ENCODE measurements around the gene APOB. TPM values are rescaled to one million over a fixed set of nuclear protein-coding genes. Genes with fewer than 3 reads are reported as not detected.
A peak's percentile ranks its signal among the peaks of the same experiment; 100 is the strongest.

Gene APOB
- total and polyA plus RNA-seq, 2 of the 13 experiments (the other 11 are each of a cell fraction or from before 2014, with no cell fraction given) = 1,569 to 2,515 TPM

DNA sequence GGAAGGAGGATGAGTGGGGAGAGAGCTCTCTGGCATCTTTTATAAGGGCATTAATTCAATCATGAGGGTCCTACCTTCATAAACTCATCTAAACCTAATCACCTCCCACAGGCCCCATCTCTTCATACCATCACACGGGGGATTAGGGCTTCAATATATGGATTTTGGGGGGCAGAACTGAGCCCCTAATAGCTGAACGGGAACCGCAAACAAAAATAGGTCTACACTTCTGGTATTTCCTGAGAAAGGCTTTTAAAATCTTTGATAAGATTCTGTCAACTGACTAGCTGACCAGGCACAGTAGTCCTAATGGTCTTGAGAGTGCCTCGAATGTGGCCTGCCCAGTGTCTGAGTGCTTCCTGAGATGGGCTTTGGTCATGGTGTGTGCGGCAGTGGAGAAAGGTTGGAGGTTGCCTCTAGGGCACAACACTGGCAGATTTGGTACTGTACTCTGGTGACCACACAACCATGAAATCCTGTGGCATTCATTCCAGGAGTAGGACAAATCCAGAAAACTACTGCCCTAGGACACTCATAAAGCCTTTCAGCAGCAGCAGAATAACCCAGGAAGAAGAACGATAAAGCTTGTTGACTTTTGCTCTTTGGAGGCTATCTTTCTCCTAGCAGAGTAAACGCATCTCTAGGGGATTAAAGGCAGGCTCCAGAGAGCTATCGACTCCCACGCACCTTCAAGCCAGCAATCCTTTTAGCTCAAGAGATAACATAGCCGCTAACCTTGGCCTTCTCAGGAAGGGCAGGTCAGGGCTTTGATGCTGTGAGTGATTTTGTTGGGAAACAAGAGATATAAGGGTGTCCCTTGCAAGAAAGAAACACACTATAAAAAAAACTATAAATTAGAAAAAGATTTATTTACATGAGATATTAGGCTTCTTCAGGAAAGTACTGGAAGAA, 12.3 kb upstream of the APOB start (continued):
- TF ChIP-seq, protein P1, sequence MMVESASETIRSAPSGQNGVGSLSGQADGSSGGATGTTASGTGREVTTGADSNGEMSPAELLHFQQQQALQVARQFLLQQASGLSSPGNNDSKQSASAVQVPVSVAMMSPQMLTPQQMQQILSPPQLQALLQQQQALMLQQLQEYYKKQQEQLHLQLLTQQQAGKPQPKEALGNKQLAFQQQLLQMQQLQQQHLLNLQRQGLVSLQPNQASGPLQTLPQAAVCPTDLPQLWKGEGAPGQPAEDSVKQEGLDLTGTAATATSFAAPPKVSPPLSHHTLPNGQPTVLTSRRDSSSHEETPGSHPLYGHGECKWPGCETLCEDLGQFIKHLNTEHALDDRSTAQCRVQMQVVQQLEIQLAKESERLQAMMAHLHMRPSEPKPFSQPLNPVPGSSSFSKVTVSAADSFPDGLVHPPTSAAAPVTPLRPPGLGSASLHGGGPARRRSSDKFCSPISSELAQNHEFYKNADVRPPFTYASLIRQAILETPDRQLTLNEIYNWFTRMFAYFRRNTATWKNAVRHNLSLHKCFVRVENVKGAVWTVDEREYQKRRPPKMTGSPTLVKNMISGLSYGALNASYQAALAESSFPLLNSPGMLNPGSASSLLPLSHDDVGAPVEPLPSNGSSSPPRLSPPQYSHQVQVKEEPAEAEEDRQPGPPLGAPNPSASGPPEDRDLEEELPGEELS (CRISPR knock-in tag; IDR thresholded peaks at IDR 0.05) = peak; percentile 100
- TF ChIP-seq, protein P2, sequence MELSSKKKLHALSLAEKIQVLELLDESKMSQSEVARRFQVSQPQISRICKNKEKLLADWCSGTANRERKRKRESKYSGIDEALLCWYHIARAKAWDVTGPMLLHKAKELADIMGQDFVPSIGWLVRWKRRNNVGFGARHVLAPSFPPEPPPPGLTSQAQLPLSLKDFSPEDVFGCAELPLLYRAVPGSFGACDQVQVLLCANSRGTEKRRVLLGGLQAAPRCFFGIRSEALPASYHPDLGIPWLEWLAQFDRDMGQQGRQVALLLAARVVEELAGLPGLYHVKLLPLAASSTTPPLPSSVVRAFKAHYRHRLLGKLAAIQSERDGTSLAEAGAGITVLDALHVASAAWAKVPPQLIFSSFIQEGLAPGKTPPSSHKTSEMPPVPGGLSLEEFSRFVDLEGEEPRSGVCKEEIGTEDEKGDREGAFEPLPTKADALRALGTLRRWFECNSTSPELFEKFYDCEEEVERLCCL (CRISPR knock-in tag; IDR thresholded peaks at IDR 0.05; ENCODE audit: borderline replicate concordance) = peak; percentile 48; the same call in 1 of the 2 replicates
- TF ChIP-seq ZNF768 (CRISPR knock-in tag; IDR thresholded peaks at IDR 0.05) (no peak), ZNF230 (CRISPR knock-in tag; IDR thresholded peaks at IDR 0.05) (peak; percentile 54; the same call in 1 of the 2 replicates), MYC (CRISPR knock-in tag; IDR thresholded peaks at IDR 0.05; ENCODE audit: borderline replicate concordance) (peak; percentile 65; the same call in 1 of the 2 replicates), ZNF777 (CRISPR knock-in tag; IDR thresholded peaks at IDR 0.05) (peak; percentile 39; the same call in 1 of the 2 replicates), MBD4 (IDR thresholded peaks at IDR 0.05; ENCODE audit: borderline replicate concordance, low read length) (peak; percentile 99), ZSCAN25 (CRISPR knock-in tag; IDR thresholded peaks at IDR 0.05) (peak; percentile 52; the same call in 1 of the 2 replicates), ZNF224 (CRISPR knock-in tag; IDR thresholded peaks at IDR 0.05) (peak; percentile 72; the same call in 1 of the 2 replicates), FLYWCH1 (CRISPR knock-in tag; IDR thresholded peaks at IDR 0.05) (0 out of 2 replicates have a peak, but pooled peaks have one; percentile 57), ZNF746 (CRISPR knock-in tag; IDR thresholded peaks at IDR 0.05) (peak; percentile 92; the same call in 1 of the 2 replicates), FOSL1 (CRISPR knock-in tag; IDR thresholded peaks at IDR 0.05; ENCODE audit: borderline replicate concordance) (peak; percentile 54; the same call in 1 of the 2 replicates), MBNL3 (CRISPR knock-in tag; conservative IDR thresholded peaks at IDR 0.05) (no peak), NFKBIZ (CRISPR knock-in tag; IDR thresholded peaks at IDR 0.05) (peak; percentile 97), NONO (IDR thresholded peaks at IDR 0.05) (no peak), NONO (CRISPR knock-in tag; conservative IDR thresholded peaks at IDR 0.05) (peak; percentile 88), MXI1 (IDR thresholded peaks at IDR 0.05; ENCODE audit: borderline replicate concordance, low read depth, low read length) (peak; percentile 33; the same call in 1 of the 3 replicates)
- TF ChIP-seq, protein P3, sequence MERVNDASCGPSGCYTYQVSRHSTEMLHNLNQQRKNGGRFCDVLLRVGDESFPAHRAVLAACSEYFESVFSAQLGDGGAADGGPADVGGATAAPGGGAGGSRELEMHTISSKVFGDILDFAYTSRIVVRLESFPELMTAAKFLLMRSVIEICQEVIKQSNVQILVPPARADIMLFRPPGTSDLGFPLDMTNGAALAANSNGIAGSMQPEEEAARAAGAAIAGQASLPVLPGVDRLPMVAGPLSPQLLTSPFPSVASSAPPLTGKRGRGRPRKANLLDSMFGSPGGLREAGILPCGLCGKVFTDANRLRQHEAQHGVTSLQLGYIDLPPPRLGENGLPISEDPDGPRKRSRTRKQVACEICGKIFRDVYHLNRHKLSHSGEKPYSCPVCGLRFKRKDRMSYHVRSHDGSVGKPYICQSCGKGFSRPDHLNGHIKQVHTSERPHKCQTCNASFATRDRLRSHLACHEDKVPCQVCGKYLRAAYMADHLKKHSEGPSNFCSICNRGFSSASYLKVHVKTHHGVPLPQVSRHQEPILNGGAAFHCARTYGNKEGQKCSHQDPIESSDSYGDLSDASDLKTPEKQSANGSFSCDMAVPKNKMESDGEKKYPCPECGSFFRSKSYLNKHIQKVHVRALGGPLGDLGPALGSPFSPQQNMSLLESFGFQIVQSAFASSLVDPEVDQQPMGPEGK (CRISPR knock-in tag; IDR thresholded peaks at IDR 0.05) = peak; percentile 92
- TF ChIP-seq, protein P4, sequence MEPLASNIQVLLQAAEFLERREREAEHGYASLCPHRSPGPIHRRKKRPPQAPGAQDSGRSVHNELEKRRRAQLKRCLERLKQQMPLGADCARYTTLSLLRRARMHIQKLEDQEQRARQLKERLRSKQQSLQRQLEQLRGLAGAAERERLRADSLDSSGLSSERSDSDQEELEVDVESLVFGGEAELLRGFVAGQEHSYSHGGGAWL (CRISPR knock-in tag; IDR thresholded peaks at IDR 0.05) = 0 out of 2 replicates have a peak, but pooled peaks have one; percentile 71
- TF ChIP-seq, protein P5, sequence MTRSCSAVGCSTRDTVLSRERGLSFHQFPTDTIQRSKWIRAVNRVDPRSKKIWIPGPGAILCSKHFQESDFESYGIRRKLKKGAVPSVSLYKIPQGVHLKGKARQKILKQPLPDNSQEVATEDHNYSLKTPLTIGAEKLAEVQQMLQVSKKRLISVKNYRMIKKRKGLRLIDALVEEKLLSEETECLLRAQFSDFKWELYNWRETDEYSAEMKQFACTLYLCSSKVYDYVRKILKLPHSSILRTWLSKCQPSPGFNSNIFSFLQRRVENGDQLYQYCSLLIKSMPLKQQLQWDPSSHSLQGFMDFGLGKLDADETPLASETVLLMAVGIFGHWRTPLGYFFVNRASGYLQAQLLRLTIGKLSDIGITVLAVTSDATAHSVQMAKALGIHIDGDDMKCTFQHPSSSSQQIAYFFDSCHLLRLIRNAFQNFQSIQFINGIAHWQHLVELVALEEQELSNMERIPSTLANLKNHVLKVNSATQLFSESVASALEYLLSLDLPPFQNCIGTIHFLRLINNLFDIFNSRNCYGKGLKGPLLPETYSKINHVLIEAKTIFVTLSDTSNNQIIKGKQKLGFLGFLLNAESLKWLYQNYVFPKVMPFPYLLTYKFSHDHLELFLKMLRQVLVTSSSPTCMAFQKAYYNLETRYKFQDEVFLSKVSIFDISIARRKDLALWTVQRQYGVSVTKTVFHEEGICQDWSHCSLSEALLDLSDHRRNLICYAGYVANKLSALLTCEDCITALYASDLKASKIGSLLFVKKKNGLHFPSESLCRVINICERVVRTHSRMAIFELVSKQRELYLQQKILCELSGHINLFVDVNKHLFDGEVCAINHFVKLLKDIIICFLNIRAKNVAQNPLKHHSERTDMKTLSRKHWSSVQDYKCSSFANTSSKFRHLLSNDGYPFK (CRISPR knock-in tag; IDR thresholded peaks at IDR 0.05; ENCODE audit: borderline replicate concordance) = no peak; the same call in 1 of the 2 replicates

Measured in HepG2 (cell line).